ENCODE results near the gene IGF2. TPM values are rescaled to one million over a fixed set of nuclear protein-coding genes. Genes with fewer than 3 reads are reported as not detected.

Gene IGF2
- polyA plus RNA-seq, 1 donor (not counting 4 experiments of a cell fraction or from before 2014, with no cell fraction given): not detected

DNA sequence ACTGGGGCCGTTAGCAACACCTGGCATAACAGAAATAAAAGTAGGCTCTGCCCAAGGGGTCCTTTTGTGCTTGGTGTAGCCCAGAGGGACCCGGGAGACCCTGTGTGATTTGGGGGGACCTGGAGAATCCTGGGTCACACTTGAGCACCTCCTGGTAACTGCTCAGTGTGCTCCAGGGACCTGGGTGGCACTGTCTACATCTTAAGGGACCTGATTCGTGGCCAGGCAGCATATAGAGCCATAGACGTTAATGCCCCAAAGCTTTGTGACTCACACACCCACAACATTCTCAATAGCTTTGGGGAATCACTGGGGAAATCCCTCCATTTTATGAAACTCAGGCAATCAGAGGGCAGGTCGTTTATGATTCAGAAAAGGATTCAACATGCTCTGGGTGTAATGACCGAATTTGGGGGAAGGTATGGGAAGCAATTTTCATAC lies 3.6 kb upstream of the IGF2 start:
- peaks cover 86% of the 10 kb centered on the region for H3K27me3 ChIP-seq (ENCODE audit: control insufficient read depth, extremely low read depth, insufficient read depth, low read length)
- DNase-seq (ENCODE audit: low read depth, low spot score): peak; percentile 17
- H3K4me1 ChIP-seq (ENCODE audit: control insufficient read depth, extremely low read depth, insufficient read depth, low read length): peaks cover 14% of the 10 kb centered on the region
- dilution Hi-C loops (cut with MboI; ENCODE audit: extremely low pct_ligation_motif_present, low sequenced_read_pairs): no loop called here
- no peaks in the 10 kb centered on the region for H3K79me2 ChIP-seq (ENCODE audit: control insufficient read depth, insufficient read depth, low read length)
- no peak for FAIRE-seq
- no peaks in the 10 kb centered on the region for H3K36me3 ChIP-seq (ENCODE audit: control insufficient read depth in 2 of 2, extremely low read depth in 1 of 2, insufficient read depth in 2 of 2, low read length in 2 of 2)
- H3K9me1 ChIP-seq (ENCODE audit: control insufficient read depth, extremely low read depth, insufficient read depth, low read length): no peaks in the 10 kb centered on the region
- H4K20me1 ChIP-seq (ENCODE audit: control insufficient read depth, extremely low read depth, insufficient read depth, low read length): peaks cover 8% of the 10 kb centered on the region
- H3K9ac ChIP-seq (ENCODE audit: control insufficient read depth, extremely low read depth, insufficient read depth, low read length): no peak overlapping the region
- TF ChIP-seq, protein P1, sequence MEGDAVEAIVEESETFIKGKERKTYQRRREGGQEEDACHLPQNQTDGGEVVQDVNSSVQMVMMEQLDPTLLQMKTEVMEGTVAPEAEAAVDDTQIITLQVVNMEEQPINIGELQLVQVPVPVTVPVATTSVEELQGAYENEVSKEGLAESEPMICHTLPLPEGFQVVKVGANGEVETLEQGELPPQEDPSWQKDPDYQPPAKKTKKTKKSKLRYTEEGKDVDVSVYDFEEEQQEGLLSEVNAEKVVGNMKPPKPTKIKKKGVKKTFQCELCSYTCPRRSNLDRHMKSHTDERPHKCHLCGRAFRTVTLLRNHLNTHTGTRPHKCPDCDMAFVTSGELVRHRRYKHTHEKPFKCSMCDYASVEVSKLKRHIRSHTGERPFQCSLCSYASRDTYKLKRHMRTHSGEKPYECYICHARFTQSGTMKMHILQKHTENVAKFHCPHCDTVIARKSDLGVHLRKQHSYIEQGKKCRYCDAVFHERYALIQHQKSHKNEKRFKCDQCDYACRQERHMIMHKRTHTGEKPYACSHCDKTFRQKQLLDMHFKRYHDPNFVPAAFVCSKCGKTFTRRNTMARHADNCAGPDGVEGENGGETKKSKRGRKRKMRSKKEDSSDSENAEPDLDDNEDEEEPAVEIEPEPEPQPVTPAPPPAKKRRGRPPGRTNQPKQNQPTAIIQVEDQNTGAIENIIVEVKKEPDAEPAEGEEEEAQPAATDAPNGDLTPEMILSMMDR (optimal IDR thresholded peaks at IDR 0.05 in 1 of 3, IDR thresholded peaks at IDR 0.05 in 1 of 3, conservative IDR thresholded peaks at IDR 0.05 in 1 of 3; ENCODE audit: extremely low read depth in 1 of 3, insufficient read depth in 2 of 3, low read length in 3 of 3): no peak
- no peak for TF ChIP-seq EZH2 (IDR thresholded peaks at IDR 0.05; ENCODE audit: low read length)
- H3K27ac ChIP-seq (ENCODE audit: control insufficient read depth, insufficient read depth, low read length): no peak overlapping the region
- no peak overlapping the region for H3K4me2 ChIP-seq (ENCODE audit: control insufficient read depth, extremely low read depth, insufficient read depth, low read depth, low read length)
- no peak overlapping the region for H3K4me3 ChIP-seq (ENCODE audit: control insufficient read depth in 2 of 3, extremely low read depth in 1 of 3, insufficient read depth in 2 of 3, low read depth in 1 of 3, low read length in 3 of 3)
- H2AFZ ChIP-seq (ENCODE audit: control insufficient read depth, low read length): no peak overlapping the region
- no peaks in the 10 kb centered on the region for H3K9me3 ChIP-seq (ENCODE audit: control insufficient read depth, low read depth, low read length)

DNA sequence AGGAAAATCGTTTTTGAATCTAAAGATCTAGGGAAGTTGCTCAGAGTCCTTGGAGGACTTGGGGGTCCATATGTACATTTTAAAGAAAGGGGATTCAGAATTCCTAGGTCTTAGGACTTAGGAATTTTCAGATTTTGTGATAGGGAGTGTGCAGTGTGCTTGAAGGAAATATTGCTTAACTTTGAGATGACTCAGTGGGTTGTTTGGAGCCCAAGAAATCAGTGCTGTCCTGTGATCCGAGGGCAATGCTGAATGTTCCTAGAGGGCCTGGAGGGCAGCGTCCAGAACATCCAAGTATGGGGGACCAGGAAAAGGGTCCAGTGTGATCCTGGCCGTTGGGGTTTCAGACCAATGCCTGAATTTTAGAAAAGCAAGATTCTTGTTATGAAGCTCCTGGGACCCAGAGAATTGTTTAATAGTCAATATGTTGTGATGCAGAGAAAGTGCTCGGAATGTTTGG lies 3.1 kb upstream of the IGF2 start:
- Histone ChIP-seq H3K4me3 (ENCODE audit: control insufficient read depth in 2 of 3, extremely low read depth in 1 of 3, insufficient read depth in 2 of 3, low read depth in 1 of 3, low read length in 3 of 3) (no peak overlapping the region), H3K27me3 (ENCODE audit: control insufficient read depth, extremely low read depth, insufficient read depth, low read length) (peaks cover 86% of the 10 kb centered on the region), H4K20me1 (ENCODE audit: control insufficient read depth, extremely low read depth, insufficient read depth, low read length) (peaks cover 8% of the 10 kb centered on the region), H2AFZ (ENCODE audit: control insufficient read depth, low read length) (no peak overlapping the region), H3K27ac (ENCODE audit: control insufficient read depth, insufficient read depth, low read length) (no peak overlapping the region), H3K9me1 (ENCODE audit: control insufficient read depth, extremely low read depth, insufficient read depth, low read length) (no peaks in the 10 kb centered on the region), H3K9ac (ENCODE audit: control insufficient read depth, extremely low read depth, insufficient read depth, low read length) (no peak overlapping the region), H3K9me3 (ENCODE audit: control insufficient read depth, low read depth, low read length) (no peaks in the 10 kb centered on the region), H3K79me2 (ENCODE audit: control insufficient read depth, insufficient read depth, low read length) (no peaks in the 10 kb centered on the region), H3K4me1 (ENCODE audit: control insufficient read depth, extremely low read depth, insufficient read depth, low read length) (peaks cover 14% of the 10 kb centered on the region), H3K4me2 (ENCODE audit: control insufficient read depth, extremely low read depth, insufficient read depth, low read depth, low read length) (no peak overlapping the region), H3K36me3 (ENCODE audit: control insufficient read depth in 2 of 2, extremely low read depth in 1 of 2, insufficient read depth in 2 of 2, low read length in 2 of 2) (no peaks in the 10 kb centered on the region)
- DNase-seq (ENCODE audit: low read depth, low spot score): no peak
- dilution Hi-C loops (cut with MboI; ENCODE audit: extremely low pct_ligation_motif_present, low sequenced_read_pairs): no loop called here
- TF ChIP-seq, protein P1 (optimal IDR thresholded peaks at IDR 0.05 in 1 of 3, IDR thresholded peaks at IDR 0.05 in 1 of 3, conservative IDR thresholded peaks at IDR 0.05 in 1 of 3; ENCODE audit: extremely low read depth in 1 of 3, insufficient read depth in 2 of 3, low read length in 3 of 3): no peak
- TF ChIP-seq EZH2 (IDR thresholded peaks at IDR 0.05; ENCODE audit: low read length): peak; percentile 53
- no peak for FAIRE-seq
